ENCODE measurements around the gene GALNT12.

GRCh38 chr9:98894171-98894570, 86.7 kb downstream of the GALNT12 start:
- TF ChIP-seq CTCF (IDR thresholded peaks at IDR 0.05; ENCODE audit: low read depth, low read length) (no peak), EZH2phosphoT487 (IDR thresholded peaks at IDR 0.05; ENCODE audit: low read depth) (no peak)
